Measurements from ENCODE around the gene HTRA3.

Gene HTRA3

DNA sequence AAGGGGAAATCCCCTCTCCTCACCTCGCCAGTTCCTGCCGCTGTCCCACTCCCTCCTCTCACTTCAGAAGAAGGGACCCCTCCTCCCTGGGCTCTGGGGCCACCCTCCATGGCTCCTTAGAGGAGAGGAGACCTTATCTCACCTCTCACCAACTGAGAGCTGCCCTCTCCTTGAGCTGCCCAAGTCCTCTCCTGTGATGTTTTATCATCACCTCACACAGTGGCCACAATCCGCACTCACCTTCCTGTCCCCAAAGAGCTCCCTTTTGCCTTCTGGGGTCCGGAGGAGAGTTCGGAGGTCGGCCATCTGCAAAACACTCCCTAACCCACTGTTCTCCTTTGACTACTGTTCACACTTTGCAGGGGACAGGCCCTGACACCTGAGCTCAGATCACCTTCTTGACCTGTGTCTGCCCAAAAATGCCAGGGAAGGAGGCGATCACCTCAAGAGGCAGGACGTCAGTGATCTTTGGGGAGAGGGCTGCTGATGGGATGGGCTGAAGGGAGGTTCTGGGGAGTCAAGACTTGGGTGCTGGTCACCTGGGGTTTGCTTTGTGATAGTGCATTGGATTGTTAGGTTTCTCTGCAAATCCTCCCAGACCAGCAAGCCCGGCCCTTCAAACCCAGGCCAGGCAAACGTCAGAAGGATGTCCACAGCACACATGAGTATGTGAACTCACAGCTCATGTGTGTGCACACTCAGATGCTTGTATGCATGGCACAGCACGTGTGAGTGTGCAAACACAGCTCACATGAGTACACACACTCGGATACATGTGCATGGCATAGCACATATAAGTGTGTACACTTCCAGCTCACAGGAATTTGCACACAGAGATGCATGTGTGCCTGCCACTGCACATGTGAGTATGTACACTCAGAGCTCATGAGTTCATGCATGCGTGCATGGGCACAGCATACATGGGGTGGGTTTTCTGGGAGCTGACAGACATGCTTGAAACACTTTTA lies 41.8 kb downstream of the HTRA3 start:
- no peaks in the 10 kb centered on the region for H3K9me3 ChIP-seq (ENCODE audit: insufficient read depth, low read length)
- H3K27me3 ChIP-seq (ENCODE audit: low read length) = no peaks in the 10 kb centered on the region
- H3F3A ChIP-seq (ENCODE audit: insufficient read depth) = no peaks in the 10 kb centered on the region
- no peak overlapping the region for H2AFZ ChIP-seq (ENCODE audit: low read depth, low read length, severe bottlenecking)
- H3K4me2 ChIP-seq (ENCODE audit: low read depth, low read length, poor library complexity, severe bottlenecking) = no peak overlapping the region
- H3K9me2 ChIP-seq (replicated peaks; ENCODE audit: insufficient read depth, low read length) = no peaks in the 10 kb centered on the region
- H3K27ac ChIP-seq (ENCODE audit: low read depth, low read length) = no peak overlapping the region
- no peak overlapping the region for H3K4me3 ChIP-seq (ENCODE audit: insufficient read depth, low read length, poor library complexity, severe bottlenecking)
- no peak overlapping the region for H3K9ac ChIP-seq (ENCODE audit: low read length)
- TF ChIP-seq, protein P1, sequence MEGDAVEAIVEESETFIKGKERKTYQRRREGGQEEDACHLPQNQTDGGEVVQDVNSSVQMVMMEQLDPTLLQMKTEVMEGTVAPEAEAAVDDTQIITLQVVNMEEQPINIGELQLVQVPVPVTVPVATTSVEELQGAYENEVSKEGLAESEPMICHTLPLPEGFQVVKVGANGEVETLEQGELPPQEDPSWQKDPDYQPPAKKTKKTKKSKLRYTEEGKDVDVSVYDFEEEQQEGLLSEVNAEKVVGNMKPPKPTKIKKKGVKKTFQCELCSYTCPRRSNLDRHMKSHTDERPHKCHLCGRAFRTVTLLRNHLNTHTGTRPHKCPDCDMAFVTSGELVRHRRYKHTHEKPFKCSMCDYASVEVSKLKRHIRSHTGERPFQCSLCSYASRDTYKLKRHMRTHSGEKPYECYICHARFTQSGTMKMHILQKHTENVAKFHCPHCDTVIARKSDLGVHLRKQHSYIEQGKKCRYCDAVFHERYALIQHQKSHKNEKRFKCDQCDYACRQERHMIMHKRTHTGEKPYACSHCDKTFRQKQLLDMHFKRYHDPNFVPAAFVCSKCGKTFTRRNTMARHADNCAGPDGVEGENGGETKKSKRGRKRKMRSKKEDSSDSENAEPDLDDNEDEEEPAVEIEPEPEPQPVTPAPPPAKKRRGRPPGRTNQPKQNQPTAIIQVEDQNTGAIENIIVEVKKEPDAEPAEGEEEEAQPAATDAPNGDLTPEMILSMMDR (IDR thresholded peaks at IDR 0.05; ENCODE audit: insufficient read depth, low read length, poor library complexity, severe bottlenecking) = no peak
- TF ChIP-seq EZH2phosphoT487 (conservative IDR thresholded peaks at IDR 0.05; ENCODE audit: low read length) = no peak
- no peaks in the 10 kb centered on the region for H4K20me1 ChIP-seq (ENCODE audit: low read depth, low read length)
- H3K79me2 ChIP-seq (ENCODE audit: insufficient read depth, low read length) = no peaks in the 10 kb centered on the region
- H3K36me3 ChIP-seq (ENCODE audit: low read length) = no peaks in the 10 kb centered on the region

DNA sequence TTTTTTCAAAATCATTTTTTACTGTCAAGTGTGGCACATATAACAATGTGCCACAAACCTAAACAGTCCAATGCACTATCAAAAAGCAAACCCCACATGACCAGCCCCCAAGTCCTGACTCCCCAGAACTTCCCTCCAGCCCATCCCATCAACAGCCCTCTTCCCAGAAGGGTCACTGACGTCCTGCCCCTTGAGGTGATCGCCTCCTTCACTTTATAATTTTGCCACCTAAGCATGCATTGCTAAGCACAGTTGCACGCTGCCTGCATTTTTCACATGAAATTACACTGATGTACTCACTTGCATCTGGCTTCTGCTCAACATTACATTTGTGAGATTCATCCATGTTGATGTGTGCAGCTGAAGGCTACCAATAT lies 42.5 kb downstream of the HTRA3 start:
- H3K4me2 ChIP-seq (ENCODE audit: low read depth, low read length, poor library complexity, severe bottlenecking) = no peak overlapping the region
- no peaks in the 10 kb centered on the region for H3F3A ChIP-seq (ENCODE audit: insufficient read depth)
- H3K9me2 ChIP-seq (replicated peaks; ENCODE audit: insufficient read depth, low read length) = no peaks in the 10 kb centered on the region
- no peaks in the 10 kb centered on the region for H3K27me3 ChIP-seq (ENCODE audit: low read length)
- no peak overlapping the region for H3K27ac ChIP-seq (ENCODE audit: low read depth, low read length)
- H3K36me3 ChIP-seq (ENCODE audit: low read length) = no peaks in the 10 kb centered on the region
- H3K9me3 ChIP-seq (ENCODE audit: insufficient read depth, low read length) = no peaks in the 10 kb centered on the region
- H3K4me3 ChIP-seq (ENCODE audit: insufficient read depth, low read length, poor library complexity, severe bottlenecking) = no peak overlapping the region
- TF ChIP-seq, protein P1 (IDR thresholded peaks at IDR 0.05; ENCODE audit: insufficient read depth, low read length, poor library complexity, severe bottlenecking) = no peak
- no peak for TF ChIP-seq EZH2phosphoT487 (conservative IDR thresholded peaks at IDR 0.05; ENCODE audit: low read length)
- no peaks in the 10 kb centered on the region for H4K20me1 ChIP-seq (ENCODE audit: low read depth, low read length)
- H2AFZ ChIP-seq (ENCODE audit: low read depth, low read length, severe bottlenecking) = no peak overlapping the region
- H3K79me2 ChIP-seq (ENCODE audit: insufficient read depth, low read length) = no peaks in the 10 kb centered on the region
- no peak overlapping the region for H3K9ac ChIP-seq (ENCODE audit: low read length)

DNA sequence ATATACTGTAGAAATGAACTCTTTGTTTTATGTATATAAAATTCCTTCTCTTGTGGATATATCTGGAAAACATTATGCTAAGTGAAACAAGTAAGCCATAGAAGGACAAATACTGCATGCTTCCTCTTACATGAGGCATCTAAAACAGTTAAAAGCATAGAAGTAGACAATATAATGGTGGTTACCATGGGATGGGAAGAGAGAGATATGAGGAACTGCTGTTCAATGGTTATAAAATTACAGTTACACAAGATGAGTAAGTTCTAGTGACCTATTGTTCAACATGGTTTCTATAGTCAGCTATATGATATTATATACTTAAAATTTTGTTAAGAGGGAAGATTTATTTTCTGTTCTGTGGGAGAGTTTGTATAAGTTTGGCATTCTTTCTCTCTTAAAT lies 43.4 kb downstream of the HTRA3 start:
- no peaks in the 10 kb centered on the region for H3K27me3 ChIP-seq (ENCODE audit: low read length)
- no peak overlapping the region for H2AFZ ChIP-seq (ENCODE audit: low read depth, low read length, severe bottlenecking)
- no peaks in the 10 kb centered on the region for H3K9me3 ChIP-seq (ENCODE audit: insufficient read depth, low read length)
- H3K79me2 ChIP-seq (ENCODE audit: insufficient read depth, low read length) = no peaks in the 10 kb centered on the region
- TF ChIP-seq EZH2phosphoT487 (conservative IDR thresholded peaks at IDR 0.05; ENCODE audit: low read length) = no peak
- TF ChIP-seq, protein P1 (IDR thresholded peaks at IDR 0.05; ENCODE audit: insufficient read depth, low read length, poor library complexity, severe bottlenecking) = no peak
- H3K36me3 ChIP-seq (ENCODE audit: low read length) = no peaks in the 10 kb centered on the region
- H3K9ac ChIP-seq (ENCODE audit: low read length) = no peak overlapping the region
- H3K4me2 ChIP-seq (ENCODE audit: low read depth, low read length, poor library complexity, severe bottlenecking) = no peak overlapping the region
- H4K20me1 ChIP-seq (ENCODE audit: low read depth, low read length) = no peaks in the 10 kb centered on the region
- H3F3A ChIP-seq (ENCODE audit: insufficient read depth) = no peaks in the 10 kb centered on the region
- no peaks in the 10 kb centered on the region for H3K9me2 ChIP-seq (replicated peaks; ENCODE audit: insufficient read depth, low read length)
- no peak overlapping the region for H3K27ac ChIP-seq (ENCODE audit: low read depth, low read length)
- no peak overlapping the region for H3K4me3 ChIP-seq (ENCODE audit: insufficient read depth, low read length, poor library complexity, severe bottlenecking)

All from SU-DHL-6 (cell line).